GM18519 (cell line): Measurements from ENCODE around the gene ICAM5.
A peak's percentile ranks its signal among the peaks of the same experiment; 100 is the strongest.
"Not testable (repeated sequence)": the region's sequence is repeated elsewhere in the genome, so short reads cannot be mapped to it uniquely, and the experiment has no call there.

ENCODE experiments used
- ATAC-seq: cut with Tn5 transposase; IDR thresholded peaks from one replicate; pipeline ENCODE4 v1.9.1; 2021; ENCODE audit warnings: mild to moderate bottlenecking, moderate library complexity; ENCODE audit not compliant: unreplicated experiment, low FRiP score

ICAM5 gene

DNA sequence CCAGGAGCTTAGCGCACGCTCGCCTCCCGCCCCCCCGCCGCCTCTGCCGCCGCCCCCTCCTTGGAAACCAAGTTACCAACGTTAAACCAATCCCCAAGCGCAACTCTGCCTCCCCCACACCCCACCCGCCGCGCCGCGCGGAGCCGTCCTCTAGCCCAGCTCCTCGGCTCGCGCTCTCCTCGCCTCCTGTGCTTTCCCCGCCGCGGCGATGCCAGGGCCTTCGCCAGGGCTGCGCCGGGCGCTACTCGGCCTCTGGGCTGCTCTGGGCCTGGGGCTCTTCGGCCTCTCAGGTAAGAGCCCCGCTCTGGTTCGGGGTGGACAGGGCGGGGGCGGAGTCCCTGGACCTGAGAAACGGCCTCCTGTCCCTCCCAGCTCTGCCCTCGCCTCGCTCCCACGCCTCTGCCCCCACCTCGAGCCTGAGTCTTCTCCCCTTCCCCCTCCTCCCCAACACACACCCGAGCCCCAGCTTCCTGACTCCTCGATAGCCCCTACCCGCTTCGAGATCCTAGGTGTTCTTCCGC is at the start of gene ICAM5:
ICAM5 (plus strand) TSS at position 117 of the 521 bp plus-strand sequence; CDS start at position 209, 92 bp downstream.
- no peak for ATAC-seq

DNA sequence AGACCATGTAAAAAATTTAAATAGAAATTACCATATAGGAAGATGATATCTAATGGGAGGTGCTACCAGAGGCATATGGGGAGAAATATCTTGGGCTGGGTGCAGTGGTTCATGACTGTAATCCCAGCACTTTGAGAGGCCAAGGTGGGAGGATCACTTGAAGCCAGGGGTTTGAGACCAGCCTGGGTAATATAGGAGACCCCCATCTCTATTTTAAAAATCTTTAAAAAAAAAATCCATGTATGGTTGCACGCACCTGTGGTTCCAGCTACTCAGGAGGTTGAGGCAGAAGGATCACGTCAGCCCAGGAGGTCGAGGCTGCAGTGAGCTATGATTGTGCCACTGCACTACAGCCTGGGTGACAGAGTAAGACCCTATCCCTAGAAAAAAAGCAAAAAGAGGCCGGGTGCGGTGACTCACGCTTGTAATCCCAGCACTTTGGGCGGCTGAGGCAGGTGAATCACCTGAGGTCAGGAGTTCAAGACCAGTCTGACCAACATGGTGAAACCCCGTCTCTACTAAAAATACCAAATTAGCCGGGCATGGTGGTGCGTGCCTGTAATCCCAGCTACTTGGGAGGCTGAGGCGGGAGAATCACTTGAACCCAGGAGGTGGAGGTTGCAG is 47.8 kb upstream of the ICAM5 start:
- not testable (repeated sequence) for ATAC-seq

- no peak for ATAC-seq
Measured at GRCh38 chr19:10243606-10244005, 46.1 kb upstream of the ICAM5 start.

DNA sequence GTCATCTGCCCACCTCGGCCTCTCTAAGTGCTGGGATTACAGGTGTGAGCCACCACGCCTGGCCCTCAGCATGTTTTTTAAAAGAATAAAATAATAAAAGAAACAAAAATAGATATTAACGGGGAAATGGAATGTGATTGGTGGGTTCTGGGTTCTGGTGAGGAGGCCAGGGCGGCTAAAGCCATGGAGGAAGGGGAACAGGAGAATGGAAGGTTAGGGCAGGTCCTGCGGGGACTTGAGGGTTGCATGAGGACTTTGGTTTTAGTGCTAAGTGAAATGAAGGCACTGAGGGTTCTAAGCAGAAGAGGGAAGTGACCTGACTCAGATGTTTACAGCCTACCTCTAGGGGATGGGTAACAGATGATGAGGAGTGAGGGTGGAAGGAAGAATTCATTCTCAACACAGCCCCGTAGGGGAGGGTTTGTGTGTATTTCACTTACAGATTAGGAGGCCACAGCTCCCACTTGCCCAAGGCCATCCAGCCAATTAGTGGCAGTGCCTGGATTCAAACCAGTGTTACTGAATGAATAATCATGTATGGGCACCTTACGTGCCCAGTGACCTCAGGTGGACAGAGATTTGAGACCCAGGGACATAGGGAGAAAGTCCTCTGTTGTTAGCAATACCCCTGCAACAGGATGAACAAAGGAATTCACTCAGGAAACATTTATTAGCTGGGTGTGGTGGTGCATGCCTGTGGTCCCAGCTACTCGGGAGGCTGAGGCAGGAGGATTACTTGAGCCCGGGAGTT is 44.4 kb upstream of the ICAM5 start:
- ATAC-seq: no peak

GRCh38 chr19:10246511-10246910 is 43.2 kb upstream of the ICAM5 start:
- ATAC-seq: no peak

- peak; percentile 73 for ATAC-seq
Measured at GRCh38 chr19:10251792-10252694, 37.7 kb upstream of the ICAM5 start, which contains the start of gene MRPL4. Gene MRPL4 (plus strand): TSS chr19:10252214. CDS start chr19:10252254, 40 bp downstream.

GRCh38 chr19:10252707-10253106 is 37.0 kb upstream of the ICAM5 start:
- no peak for ATAC-seq

GRCh38 chr19:10254244-10254643 is 35.5 kb upstream of the ICAM5 start:
- no peak for ATAC-seq

DNA sequence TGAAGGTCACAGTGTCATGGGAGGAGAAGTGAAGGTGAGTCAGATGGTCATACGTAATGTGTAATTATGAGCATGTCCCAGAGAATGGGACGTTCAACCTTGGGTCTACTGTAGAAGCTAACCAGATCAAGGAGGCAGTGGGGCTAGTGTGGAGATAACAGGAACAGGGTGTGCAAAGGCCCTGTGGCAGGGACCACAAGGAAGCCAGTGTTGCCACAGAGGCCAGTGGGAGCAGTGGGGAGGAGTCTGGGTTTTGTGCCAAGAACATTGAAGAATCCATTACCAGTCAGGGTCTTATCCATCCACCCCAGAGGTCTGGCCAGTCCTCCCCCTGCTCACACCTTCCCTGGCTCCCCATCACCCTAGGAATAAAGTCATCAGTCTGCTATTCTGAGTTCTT is 34.4 kb upstream of the ICAM5 start:
- no peak for ATAC-seq

DNA sequence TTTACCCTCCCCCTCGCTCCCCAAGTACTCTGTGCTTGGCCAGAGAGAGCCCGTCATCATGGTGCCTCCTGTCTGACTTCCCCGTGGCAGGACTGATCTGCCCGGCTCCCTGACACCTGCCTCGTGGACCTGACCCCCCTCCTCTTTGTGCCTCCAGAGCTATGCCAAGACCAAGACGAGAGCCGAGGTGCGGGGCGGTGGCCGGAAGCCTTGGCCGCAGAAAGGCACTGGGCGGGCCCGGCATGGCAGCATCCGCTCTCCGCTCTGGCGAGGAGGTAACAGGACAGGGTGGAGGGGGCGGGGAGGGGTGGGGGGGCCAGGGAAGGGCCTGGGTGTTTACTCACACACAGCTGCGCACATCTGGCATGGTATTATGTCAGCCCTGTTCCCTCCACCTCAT is 33.2 kb upstream of the ICAM5 start:
- ATAC-seq: no peak

- no peak for ATAC-seq
Measured at GRCh38 chr19:10256970-10257615, 32.7 kb upstream of the ICAM5 start.

DNA sequence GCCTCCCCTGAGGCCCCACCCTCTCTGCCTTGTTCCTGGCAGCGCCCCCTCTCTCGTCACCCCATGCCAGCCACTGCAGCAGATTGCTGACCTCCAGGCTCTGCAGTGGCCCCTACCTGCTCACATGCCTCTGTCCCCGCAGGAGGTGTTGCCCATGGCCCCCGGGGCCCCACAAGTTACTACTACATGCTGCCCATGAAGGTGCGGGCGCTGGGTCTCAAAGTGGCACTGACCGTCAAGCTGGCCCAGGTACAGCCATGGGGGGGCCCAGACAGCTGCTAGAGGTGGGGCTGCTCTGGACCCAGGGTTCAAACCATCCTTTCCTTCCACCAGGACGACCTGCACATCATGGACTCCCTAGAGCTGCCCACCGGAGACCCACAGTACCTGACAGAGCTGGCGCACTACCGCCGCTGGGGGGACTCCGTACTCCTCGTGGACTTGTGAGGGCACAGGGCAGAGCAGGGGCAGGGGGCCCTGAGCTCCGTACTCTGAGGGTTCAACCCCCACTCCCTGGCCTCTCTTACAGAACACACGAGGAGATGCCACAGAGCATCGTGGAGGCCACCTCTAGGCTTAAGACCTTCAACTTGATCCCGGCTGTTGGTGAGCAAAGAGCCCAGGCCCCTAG is 31.6 kb upstream of the ICAM5 start:
- no peak for ATAC-seq

- ATAC-seq: no peak
Measured at GRCh38 chr19:10259162-10259905, 30.4 kb upstream of the ICAM5 start.

GRCh38 chr19:10260141-10260584 is 29.6 kb upstream of the ICAM5 start:
- no peak for ATAC-seq

- no peak for ATAC-seq
Measured at GRCh38 chr19:10262771-10263170, 27.0 kb upstream of the ICAM5 start.

GRCh38 chr19:10266706-10267105 is 23.0 kb upstream of the ICAM5 start:
- ATAC-seq: no peak

DNA sequence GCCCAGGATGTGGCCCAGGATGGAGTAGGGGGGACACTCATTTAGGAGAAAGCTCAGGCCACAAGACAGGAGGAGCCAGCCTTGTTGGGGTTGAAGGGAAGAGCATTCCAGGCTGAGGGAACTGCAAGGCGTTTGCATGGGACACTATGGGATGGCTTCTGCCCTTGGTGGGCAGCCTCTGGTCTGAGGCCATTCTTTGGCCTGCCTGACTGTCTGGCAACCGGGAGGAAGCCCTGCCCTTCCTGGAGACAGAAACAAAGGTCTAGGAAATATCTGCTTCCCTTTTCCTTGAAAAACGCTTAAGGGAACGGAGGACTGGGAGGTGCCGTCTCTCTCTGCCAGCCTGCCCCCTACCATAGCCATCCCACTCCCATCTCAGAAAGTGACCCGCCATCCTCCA is 21.7 kb upstream of the ICAM5 start:
- ATAC-seq: no peak

GRCh38 chr19:10269333-10270179 is 20.2 kb upstream of the ICAM5 start:
- no peak for ATAC-seq
